Fibroblast of lung (primary cell): ENCODE results near the gene KLK15. TPM values are rescaled to one million over a fixed set of nuclear protein-coding genes. Genes with fewer than 3 reads are reported as not detected.

Source experiments
- DNase-seq, 2 donors: peaks; one replicate each; pipeline versions ENCODE4 v3.0.0 to v3.0.0-alpha.2; 2010; ENCODE audit warnings: low read depth in 2 of 2
- H2AFZ ChIP-seq: 2 replicates; pipeline ENCODE4 v1.5.1; 2012; ENCODE audit warnings: low read length, control low read depth, inconsistent platforms
- H3K27ac ChIP-seq: 2 replicates; pipeline ENCODE4 v1.5.1; 2011; ENCODE audit warnings: low read length, control low read depth; ENCODE audit not compliant: insufficient read depth
- H3K27me3 ChIP-seq: 2 replicates; pipeline ENCODE4 v1.5.1; 2011; ENCODE audit warnings: mild to moderate bottlenecking, low read length; ENCODE audit not compliant: control insufficient read depth, insufficient read depth
- H3K36me3 ChIP-seq: 2 replicates; pipeline ENCODE4 v1.5.1; 2011; ENCODE audit warnings: low read length; ENCODE audit not compliant: control insufficient read depth, insufficient read depth
- H3K4me1 ChIP-seq: 2 replicates; pipeline ENCODE4 v1.5.1; 2011; ENCODE audit warnings: low read length; ENCODE audit not compliant: control insufficient read depth, insufficient read depth; ENCODE audit errors: extremely low read depth
- H3K4me2 ChIP-seq: 2 replicates; pipeline ENCODE4 v1.5.1; 2011; ENCODE audit warnings: low read length, control low read depth; ENCODE audit not compliant: insufficient read depth; ENCODE audit errors: extremely low read depth
- H3K4me3 ChIP-seq, 4 experiments: fragments of 200-600 bp in 1 of 4; sonication (generic) in 1 of 4; replicated peaks in 1 of 4; 2 replicates each; pipeline ENCODE4 v1.5.1; 2011 to 2016; ENCODE audit warnings: low read length in 4 of 4, low read depth in 3 of 4, mild to moderate bottlenecking in 3 of 4, control low read depth in 2 of 4, inconsistent platforms in 1 of 4, mixed read lengths in 1 of 4; ENCODE audit not compliant: insufficient read depth in 1 of 4; ENCODE audit errors: control extremely low read depth in 1 of 4
- H3K79me2 ChIP-seq: 2 replicates; pipeline ENCODE4 v1.5.1; 2012; ENCODE audit warnings: mild to moderate bottlenecking, low read length, inconsistent platforms; ENCODE audit not compliant: control insufficient read depth, insufficient read depth
- H3K9ac ChIP-seq: 2 replicates; pipeline ENCODE4 v1.5.1; 2011; ENCODE audit warnings: mild to moderate bottlenecking, low read length, control low read depth; ENCODE audit not compliant: insufficient read depth
- H3K9me3 ChIP-seq: 2 replicates; pipeline ENCODE4 v1.5.1; 2012; ENCODE audit warnings: low read depth, low read length; ENCODE audit not compliant: control insufficient read depth, insufficient read depth
- H4K20me1 ChIP-seq: 2 replicates; pipeline ENCODE4 v1.5.1; 2011; ENCODE audit warnings: low read length; ENCODE audit not compliant: control insufficient read depth, insufficient read depth; ENCODE audit errors: extremely low read depth
- EZH2 ChIP-seq: IDR thresholded peaks from 2 replicates; pipeline ENCODE4 v1.5.1; 2012; ENCODE audit warnings: low read length, control low read depth, mild to moderate bottlenecking; ENCODE audit errors: missing control alignments
- polyA plus RNA-seq, 2 donors: library from polyadenylated mRNA; depleted of rRNA in 1 of 2; stranded (reverse) in 1 of 2; unstranded in 1 of 2; fragments of >200 nt; gene quantifications; 2 replicates each; pipeline ENCODE4 v1.2.1, GENCODE V29; 2011 to 2012; ENCODE audit warnings: missing spikeins in 1 of 2
- total RNA-seq: library from RNA; depleted of rRNA; stranded (reverse); fragments of >200 nt; gene quantifications from 2 replicates; pipeline ENCODE4 v1.2.1, GENCODE V29; 2014
- TF ChIP-seq, protein P1 (sequence below), 2 donors: IDR thresholded peaks in 1 of 2; conservative IDR thresholded peaks in 1 of 2; 1 replicate in 1 of 2; 2 replicates in 1 of 2; pipeline ENCODE4 v1.5.1; 2011 to 2012; ENCODE audit warnings: low read length in 2 of 2, control low read depth in 1 of 2, inconsistent platforms in 1 of 2, low read depth in 1 of 2, mild to moderate bottlenecking in 1 of 2

The KLK15 gene
- total and polyA plus RNA-seq, 2 donors (not counting 1 experiment from before 2014, with no cell fraction given), result not detected

DNA sequence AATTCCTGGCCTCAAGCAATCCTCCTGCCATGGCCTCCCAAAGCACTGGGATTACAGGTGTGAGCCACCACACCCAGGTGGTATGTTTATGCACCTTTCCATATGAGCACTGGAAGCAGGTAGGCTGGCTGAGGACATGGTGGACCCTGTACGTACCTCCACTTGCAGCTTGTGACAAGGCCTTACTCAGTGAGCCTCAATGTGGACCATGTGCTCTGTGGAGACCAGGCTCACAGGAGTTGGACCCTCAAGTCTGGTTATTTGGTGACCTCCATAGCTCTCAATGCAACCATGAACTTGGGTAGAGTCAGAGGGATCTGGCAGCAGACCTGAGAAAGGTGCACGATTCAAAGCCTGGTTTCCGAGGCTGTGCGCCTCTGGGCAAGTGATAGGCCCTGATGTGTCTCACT is 37.7 kb downstream of the KLK15 start:
- peaks cover 7% of the 10 kb centered on the region for H3K79me2 ChIP-seq
- no peaks in the 10 kb centered on the region for H3K4me1 ChIP-seq
- no peaks in the 10 kb centered on the region for H3K9me3 ChIP-seq
- H3K27ac ChIP-seq, result no peak overlapping the region
- DNase-seq, result no peak
- H2AFZ ChIP-seq, result no peak overlapping the region
- H3K4me3 ChIP-seq, result no peak overlapping the region
- H3K36me3 ChIP-seq, result peaks cover 13% of the 10 kb centered on the region
- TF ChIP-seq EZH2, result no peak
- TF ChIP-seq, protein P1, sequence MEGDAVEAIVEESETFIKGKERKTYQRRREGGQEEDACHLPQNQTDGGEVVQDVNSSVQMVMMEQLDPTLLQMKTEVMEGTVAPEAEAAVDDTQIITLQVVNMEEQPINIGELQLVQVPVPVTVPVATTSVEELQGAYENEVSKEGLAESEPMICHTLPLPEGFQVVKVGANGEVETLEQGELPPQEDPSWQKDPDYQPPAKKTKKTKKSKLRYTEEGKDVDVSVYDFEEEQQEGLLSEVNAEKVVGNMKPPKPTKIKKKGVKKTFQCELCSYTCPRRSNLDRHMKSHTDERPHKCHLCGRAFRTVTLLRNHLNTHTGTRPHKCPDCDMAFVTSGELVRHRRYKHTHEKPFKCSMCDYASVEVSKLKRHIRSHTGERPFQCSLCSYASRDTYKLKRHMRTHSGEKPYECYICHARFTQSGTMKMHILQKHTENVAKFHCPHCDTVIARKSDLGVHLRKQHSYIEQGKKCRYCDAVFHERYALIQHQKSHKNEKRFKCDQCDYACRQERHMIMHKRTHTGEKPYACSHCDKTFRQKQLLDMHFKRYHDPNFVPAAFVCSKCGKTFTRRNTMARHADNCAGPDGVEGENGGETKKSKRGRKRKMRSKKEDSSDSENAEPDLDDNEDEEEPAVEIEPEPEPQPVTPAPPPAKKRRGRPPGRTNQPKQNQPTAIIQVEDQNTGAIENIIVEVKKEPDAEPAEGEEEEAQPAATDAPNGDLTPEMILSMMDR (conservative IDR thresholded peaks at IDR 0.05 in 1 of 2, IDR thresholded peaks at IDR 0.05 in 1 of 2; ENCODE audit: low read depth in 1 of 2, low read length in 2 of 2), result no peak
- no peak overlapping the region for H3K4me2 ChIP-seq
- no peaks in the 10 kb centered on the region for H4K20me1 ChIP-seq
- H3K27me3 ChIP-seq, result no peaks in the 10 kb centered on the region
- no peak overlapping the region for H3K9ac ChIP-seq

GRCh38 chr19:50794876-50795663 is 38.3 kb downstream of the KLK15 start:
- Histone ChIP-seq H3K36me3 (peaks cover 11% of the 10 kb centered on the region), H4K20me1 (no peaks in the 10 kb centered on the region), H3K4me2 (no peak overlapping the region), H3K27me3 (no peaks in the 10 kb centered on the region), H3K27ac (no peak overlapping the region), H3K4me3 (no peak overlapping the region), H3K79me2 (peaks cover 5% of the 10 kb centered on the region), H2AFZ (no peak overlapping the region), H3K9ac (no peak overlapping the region), H3K4me1 (no peaks in the 10 kb centered on the region), H3K9me3 (no peaks in the 10 kb centered on the region)
- no peak for TF ChIP-seq EZH2
- TF ChIP-seq, protein P1 (conservative IDR thresholded peaks at IDR 0.05 in 1 of 2, IDR thresholded peaks at IDR 0.05 in 1 of 2; ENCODE audit: low read depth in 1 of 2, low read length in 2 of 2), result peak in 1 of 2 donors; percentile 17
- DNase-seq, result no peak

- no peak overlapping the region for H3K9ac ChIP-seq
- no peaks in the 10 kb centered on the region for H3K79me2 ChIP-seq
- no peak overlapping the region for H3K27ac ChIP-seq
- peaks cover 11% of the 10 kb centered on the region for H3K36me3 ChIP-seq
- H3K4me2 ChIP-seq, result no peak overlapping the region
- H4K20me1 ChIP-seq, result no peaks in the 10 kb centered on the region
- TF ChIP-seq, protein P1 (conservative IDR thresholded peaks at IDR 0.05 in 1 of 2, IDR thresholded peaks at IDR 0.05 in 1 of 2; ENCODE audit: low read depth in 1 of 2, low read length in 2 of 2), result no peak
- no peak for TF ChIP-seq EZH2
- no peaks in the 10 kb centered on the region for H3K9me3 ChIP-seq
- H2AFZ ChIP-seq, result no peak overlapping the region
- no peak overlapping the region for H3K4me3 ChIP-seq
- H3K27me3 ChIP-seq, result no peaks in the 10 kb centered on the region
- no peaks in the 10 kb centered on the region for H3K4me1 ChIP-seq
- DNase-seq, result no peak
These were observed 39.1 kb downstream of the KLK15 start for GRCh38 chr19:50794074-50794875.
